ENCODE measurements around the gene SENP3. TPM values are rescaled to one million over a fixed set of nuclear protein-coding genes. Genes with fewer than 3 reads are reported as not detected.

Gene SENP3
- total RNA-seq, 1 experiment from 2014 or later, result 53.5 TPM

DNA sequence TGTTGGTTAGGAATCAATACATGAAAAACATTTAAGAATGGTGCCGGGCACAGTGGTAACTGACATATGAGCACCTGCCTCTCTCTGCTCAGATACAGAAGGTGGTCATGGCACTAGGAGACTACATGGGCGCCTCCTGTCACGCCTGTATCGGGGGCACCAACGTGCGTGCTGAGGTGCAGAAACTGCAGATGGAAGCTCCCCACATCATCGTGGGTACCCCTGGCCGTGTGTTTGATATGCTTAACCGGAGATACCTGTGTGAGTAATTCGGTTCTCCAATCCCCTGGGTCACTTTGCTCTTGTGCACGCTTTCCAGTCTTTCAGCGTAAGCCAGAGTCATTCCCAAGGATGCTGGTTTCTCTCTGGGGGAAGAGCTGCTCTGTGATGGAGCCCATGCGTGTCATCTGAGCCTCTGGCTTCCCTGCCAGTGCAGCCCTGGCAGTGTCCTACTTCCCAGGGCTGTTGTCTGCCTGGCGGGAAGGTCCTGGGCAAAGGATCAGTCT lies 14.8 kb downstream of the SENP3 start:
- DNase-seq (ENCODE audit: low read depth), result no peak

DNA sequence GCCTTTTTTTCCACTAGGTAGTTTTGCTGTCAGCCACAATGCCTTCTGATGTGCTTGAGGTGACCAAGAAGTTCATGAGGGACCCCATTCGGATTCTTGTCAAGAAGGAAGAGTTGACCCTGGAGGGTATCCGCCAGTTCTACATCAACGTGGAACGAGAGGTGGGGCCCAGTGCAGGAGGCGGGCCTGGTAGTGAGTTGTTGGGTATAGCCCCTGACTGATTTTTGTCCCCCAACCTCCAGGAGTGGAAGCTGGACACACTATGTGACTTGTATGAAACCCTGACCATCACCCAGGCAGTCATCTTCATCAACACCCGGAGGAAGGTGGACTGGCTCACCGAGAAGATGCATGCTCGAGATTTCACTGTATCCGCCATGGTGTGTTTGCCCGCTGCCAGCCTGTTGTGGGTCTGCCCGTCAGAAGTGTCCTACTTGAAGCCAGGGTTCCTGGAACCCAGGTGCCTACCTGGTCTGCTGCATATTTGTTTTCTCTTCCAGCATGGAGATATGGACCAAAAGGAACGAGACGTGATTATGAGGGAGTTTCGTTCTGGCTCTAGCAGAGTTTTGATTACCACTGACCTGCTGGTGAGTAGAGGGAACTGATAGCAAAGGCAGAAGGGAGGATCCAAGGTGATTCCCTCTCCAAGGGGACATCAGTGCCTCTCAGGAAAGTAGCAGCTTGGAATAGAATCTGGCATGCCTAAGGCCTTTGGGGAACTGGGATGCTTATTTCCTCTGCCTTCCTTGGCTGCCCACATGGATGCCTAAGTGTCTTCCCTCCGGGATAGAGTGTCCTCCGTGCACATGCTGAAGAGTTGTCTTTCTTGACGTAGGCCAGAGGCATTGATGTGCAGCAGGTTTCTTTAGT lies 15.8 kb downstream of the SENP3 start:
- DNase-seq (ENCODE audit: low read depth), result no peak

DNA sequence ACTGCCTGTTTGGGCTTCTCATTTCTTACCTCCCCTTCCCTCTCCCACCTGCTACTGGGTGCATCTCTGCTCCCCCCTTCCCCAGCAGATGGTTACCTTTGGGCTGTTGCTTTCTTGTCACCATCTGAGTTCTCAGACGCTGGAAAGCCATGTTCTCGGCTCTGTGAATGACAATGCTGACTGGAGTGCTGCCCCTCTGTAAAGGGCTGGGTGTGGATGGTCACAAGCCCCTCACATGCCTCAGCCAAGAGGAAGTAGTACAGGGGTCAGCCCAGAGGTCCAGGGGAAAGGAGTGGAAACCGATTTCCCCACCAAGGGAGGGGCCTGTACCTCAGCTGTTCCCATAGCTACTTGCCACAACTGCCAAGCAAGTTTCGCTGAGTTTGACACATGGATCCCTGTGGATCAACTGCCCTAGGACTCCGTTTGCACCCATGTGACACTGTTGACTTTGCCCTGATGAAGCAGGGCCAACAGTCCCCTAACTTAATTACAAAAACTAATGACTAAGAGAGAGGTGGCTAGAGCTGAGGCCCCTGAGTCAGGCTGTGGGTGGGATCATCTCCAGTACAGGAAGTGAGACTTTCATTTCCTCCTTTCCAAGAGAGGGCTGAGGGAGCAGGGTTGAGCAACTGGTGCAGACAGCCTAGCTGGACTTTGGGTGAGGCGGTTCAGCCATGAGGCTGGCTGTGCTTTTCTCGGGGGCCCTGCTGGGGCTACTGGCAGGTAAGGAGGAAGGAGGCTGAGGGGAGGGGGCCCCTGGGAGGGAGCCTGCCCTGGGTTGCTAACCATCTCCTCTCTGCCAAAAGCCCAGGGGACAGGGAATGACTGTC lies 17.5 kb downstream of the SENP3 start, which contains the start of gene CD68:
Gene CD68, plus strand, starts transcription at position 638 of the 833 bp plus-strand sequence. Its CDS starts 40 bp downstream, at position 678.
- DNase-seq (ENCODE audit: low read depth), result peak; percentile 93

DNA sequence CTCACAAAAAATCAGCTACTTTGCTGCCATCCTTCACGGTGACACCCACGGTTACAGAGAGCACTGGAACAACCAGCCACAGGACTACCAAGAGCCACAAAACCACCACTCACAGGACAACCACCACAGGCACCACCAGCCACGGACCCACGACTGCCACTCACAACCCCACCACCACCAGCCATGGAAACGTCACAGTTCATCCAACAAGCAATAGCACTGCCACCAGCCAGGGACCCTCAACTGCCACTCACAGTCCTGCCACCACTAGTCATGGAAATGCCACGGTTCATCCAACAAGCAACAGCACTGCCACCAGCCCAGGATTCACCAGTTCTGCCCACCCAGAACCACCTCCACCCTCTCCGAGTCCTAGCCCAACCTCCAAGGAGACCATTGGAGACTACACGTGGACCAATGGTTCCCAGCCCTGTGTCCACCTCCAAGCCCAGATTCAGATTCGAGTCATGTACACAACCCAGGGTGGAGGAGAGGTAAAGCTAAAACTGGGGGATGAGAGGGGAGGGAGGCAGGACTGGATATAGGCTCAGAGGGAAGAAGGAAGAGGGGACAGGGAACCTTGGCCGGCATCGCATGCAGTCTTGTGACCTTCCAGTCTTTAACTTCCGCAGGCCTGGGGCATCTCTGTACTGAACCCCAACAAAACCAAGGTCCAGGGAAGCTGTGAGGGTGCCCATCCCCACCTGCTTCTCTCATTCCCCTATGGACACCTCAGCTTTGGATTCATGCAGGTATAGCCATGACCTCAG lies 18.3 kb downstream of the SENP3 start:
- DNase-seq (ENCODE audit: low read depth), result no peak

DNA sequence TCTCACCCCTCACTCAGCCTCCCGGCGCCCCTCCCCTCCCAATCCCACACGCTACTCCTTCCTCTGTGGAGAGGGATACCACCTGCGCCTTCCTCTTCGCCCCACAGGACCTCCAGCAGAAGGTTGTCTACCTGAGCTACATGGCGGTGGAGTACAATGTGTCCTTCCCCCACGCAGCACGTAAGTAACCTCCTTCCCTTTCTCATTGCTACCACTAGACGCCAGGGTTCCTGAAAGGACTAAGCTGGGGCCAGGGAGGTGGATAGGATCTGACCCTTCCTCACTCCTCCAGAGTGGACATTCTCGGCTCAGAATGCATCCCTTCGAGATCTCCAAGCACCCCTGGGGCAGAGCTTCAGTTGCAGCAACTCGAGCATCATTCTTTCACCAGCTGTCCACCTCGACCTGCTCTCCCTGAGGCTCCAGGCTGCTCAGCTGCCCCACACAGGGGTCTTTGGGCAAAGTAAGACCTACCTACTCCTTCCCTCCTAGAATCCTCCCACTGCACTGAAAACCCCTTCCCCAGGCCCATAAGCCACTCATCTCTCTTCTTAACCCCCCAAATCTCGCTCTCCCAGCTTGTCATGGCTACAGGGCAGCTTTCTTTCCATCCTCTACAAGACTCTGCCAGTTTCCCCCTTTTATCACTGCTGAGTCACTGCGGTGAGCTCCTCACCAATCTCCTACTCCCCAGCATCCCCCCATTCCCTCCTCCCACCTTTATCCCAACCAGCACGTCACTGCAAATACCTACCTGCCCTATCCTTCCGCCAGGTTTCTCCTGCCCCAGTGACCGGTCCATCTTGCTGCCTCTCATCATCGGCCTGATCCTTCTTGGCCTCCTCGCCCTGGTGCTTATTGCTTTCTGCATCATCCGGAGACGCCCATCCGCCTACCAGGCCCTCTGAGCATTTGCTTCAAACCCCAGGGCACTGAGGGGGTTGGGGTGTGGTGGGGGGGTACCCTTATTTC lies 19.2 kb downstream of the SENP3 start:
- peak; percentile 46 for DNase-seq (ENCODE audit: low read depth)

DNA sequence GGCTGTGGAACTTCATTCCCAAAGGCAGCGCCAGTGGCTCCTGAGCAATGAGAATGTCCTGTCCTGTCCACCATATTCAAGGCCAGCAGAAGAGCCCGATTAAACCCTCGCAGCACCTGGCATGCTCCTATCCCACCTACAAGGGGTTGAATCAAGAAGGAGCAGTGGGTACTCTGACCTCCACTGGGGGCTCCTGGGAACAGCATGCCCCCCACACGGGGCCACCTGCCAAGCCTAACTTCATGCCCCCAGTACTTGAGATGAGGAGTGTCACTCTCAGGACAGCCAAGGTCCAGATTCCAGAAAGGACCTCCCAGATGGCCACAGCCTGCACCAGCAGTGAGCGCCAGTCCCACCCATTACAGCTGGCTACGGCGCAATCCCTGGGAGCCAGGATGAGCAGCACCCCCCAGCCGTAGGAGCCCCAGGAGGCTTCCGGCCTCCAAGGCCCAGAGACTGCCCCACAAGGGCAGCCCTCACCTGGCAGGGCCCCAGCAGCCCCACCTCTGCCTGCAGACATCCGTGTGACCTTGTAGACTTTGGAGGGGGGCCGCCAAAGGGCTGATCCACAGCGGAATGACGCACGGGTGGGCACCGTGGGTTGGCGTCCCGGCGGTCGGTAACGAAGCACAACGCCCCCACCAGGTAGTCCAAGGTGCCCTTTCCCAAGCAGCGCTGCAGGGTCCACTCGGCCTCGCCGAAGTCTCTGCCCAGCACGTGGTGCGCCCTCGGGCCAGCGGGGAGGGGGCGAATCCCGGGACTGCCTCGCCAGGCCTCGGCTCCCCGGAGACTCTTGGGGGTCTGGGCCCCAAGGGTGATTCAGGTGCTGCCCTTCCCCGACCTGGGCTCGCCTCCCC lies 20.9 kb downstream of the SENP3 start:
- no peak for DNase-seq (ENCODE audit: low read depth)

DNA sequence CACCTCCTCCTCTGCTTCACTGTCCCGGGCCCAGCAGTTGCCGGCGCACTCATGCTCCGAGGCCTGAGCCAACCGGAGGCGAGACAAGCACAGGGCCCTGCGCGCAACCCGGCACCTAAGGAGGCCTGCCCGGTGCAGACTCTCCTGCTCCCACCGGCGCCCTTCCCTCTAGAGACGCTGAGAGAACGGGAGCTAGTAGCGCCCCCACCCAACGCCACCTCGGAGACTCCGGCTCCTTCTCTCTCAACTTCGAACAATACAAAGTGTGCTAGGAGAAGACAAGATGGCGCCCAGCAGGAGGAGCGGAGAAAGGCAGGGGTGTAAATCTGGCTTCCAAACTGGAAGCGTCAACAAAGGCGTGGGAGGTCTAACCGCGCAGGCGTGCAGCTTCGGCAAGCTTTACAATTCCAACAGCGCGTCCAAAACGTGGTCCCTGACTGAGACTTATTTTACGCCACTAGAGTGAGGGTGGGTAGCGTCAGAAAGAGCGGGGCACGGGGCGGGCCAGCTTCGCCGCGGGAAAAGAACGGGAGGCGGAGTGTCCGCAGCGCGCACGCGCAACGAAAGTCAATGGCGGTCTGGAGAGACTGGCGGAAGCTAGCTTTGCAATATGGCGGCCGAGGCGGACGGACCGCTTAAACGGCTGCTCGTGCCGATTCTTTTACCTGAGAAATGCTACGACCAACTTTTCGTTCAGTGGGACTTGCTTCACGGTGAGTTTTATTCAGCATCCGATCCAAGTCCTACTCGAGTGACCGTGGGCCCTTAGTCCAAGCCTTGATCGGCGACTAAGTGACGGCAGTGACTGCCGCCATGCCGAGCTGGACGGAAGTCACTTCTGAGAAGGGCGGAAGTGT lies 21.8 kb downstream of the SENP3 start, which contains the start of gene MPDU1:
Gene MPDU1, plus strand, starts transcription at position 600 of the 857 bp plus-strand sequence. Its CDS starts 11 bp downstream, at position 611.
- DNase-seq (ENCODE audit: low read depth), result peak; percentile 96

DNA sequence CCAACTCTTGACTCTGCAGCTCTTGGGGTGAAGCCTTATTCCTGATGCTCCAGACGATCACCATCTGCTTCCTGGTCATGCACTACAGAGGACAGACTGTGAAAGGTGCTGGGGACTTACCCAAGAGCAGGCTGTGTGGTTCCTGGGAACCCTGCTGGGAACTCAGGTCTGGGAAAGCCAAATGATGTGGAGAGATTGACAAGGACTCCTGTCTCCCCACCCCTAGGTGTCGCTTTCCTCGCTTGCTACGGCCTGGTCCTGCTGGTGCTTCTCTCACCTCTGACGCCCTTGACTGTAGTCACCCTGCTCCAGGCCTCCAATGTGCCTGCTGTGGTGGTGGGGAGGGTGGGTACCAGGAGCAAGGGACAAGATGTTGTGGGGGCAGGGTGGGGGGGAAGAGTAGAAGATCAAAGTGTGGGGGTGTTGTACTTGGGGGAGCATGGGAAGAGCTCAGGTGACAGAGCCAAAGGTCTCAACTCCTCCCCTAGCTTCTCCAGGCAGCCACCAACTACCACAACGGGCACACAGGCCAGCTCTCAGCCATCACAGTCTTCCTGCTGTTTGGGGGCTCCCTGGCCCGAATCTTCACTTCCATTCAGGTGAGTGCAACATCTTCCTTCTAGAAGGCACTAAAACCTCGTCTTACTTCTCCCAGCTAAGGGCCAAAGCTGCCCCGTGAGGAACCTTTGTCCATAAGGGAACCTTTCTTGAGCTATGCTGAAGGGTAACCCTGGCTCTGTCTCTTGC lies 25.1 kb downstream of the SENP3 start:
- DNase-seq (ENCODE audit: low read depth), result no peak

DNA sequence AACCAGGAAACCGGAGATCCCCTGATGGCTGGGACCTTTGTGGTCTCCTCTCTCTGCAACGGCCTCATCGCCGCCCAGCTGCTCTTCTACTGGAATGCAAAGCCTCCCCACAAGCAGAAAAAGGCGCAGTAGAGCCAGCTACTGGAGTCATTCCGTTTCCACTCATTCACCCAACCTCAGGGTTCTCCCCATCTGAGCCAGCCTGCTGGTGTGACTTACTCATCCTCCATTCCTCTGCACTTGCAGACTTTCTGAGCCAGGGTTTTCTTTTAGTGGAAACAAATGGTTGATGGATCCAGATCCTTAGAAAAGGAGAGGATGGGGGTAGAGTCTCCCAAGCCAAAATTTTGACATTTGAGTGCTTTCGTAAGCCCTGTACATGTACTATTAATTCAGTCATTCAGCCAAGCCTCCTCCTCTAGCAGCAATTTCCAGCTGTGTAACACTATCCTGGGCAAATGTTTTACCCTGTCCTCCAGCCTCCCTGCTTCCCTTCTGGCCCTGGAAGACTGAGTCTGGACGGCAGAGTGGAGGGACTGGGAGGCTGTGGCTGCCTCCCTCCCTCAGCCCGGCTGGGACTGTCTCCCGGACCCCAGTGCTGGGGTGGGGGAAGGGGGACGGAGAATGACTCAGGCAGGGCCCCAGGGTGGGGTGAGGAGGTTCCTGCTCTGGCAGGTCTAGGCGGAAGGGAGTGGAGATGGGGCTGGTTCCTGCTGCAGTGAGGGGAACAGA lies 25.9 kb downstream of the SENP3 start:
- peak; percentile 94 for DNase-seq (ENCODE audit: low read depth)

DNA sequence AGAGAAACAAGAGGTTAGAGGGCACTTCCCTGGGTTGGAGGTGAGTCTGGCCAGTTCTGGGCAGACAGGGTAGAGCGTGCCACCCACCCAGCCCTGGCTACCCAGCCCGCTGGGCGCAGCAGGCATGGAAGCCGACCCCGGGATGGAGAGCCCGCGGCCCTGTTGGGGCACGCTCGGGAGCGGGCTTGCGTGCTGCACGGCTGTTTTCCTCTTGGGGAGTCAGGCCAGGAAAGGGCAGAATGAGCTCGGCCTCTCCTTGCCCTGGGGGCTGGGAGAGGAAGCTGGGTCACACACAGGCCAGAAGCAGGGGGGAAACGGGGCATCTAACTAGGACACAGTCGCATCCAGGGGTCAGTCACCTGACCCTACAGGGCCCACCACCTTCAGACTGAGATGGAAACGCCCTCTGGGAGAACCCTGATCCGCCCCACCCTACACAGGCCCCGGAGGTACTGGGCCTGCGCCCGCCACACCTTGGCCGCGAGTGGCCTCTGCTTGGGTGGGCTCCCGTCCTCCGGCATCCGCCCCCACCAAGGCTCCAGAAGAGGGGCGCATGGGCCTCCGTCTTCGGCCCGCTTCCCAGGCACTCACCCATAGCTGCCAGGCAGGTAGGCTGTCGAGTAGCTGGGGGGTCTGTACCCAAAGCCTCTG lies 27.0 kb downstream of the SENP3 start:
- peak; percentile 58 for DNase-seq (ENCODE audit: low read depth)

DNA sequence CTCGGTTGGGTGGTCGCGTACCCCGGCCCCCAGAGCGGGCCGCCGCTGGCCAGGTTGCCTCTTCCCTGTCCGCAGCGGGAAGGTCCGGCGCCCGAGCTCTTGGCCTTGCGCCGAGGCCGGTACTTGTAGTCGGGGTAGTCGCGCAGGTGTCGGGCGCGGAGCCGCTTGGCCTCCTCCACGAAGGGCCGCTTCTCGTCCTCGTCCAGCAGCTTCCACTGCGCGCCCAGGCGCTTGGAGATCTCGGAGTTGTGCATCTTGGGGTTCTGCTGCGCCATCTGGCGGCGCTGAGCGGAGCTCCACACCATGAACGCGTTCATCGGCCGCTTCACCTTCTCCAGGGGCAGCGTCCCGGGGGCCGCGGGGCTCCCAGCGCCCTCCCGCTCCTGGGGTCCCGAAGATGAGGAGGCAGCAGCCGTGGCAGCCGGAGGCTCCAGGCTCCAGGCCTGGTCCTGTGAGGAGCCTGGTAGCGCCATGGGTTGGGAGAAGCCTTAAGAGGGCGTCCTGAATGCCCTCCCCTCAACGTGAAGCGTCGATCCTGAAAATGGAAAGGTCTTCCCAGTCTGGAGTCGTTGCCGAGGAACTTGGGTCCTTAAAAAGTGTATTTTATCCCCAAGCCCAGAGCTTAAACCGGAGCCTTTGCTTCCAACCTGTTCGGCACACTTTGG lies 27.6 kb downstream of the SENP3 start:
- no peak for DNase-seq (ENCODE audit: low read depth)

DNA sequence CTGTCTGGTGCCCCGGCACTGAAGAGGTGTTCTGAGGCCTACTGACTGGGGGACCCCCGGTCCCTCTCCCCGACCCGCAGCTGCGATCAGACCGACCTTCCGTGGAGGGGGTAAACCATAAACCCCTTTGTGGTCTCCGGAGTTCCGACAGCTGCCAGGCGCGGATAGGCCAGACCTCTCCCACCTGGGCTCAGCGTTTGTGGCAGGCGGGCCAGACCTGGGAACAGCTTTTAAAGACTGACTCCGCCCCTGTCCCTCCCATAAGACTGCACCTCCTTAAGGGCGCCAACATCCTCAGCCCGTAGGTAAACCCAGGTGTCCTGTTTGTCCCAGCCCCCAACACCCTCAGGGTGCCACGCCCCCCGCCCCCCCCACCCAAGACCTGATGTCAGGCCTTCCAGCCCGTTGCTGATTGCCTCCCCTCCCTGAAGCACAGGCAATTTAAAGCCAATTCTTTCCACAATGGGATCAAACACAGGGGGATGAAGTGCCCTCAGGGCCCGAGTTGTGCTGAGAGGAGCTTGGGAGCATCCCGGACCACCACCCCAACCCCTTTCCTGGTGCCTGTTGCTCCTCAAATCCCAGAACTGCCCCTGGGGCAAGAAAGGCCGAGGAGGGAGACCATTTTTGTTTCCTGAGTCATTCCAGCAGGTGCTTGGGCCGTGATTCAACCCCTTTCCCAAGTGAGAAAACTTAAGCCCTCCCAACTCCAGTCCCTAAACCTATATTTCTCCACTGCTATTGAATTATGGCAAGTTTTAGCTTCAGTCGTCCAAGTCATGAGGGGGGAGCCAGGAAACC lies 28.4 kb downstream of the SENP3 start, which contains the start of gene SOX15:
Gene SOX15, minus strand, starts transcription at position 204 of the 801 bp plus-strand sequence. CDS start 418 bp downstream, outside the sequence.
- DNase-seq (ENCODE audit: low read depth), result peak; percentile 78

DNA sequence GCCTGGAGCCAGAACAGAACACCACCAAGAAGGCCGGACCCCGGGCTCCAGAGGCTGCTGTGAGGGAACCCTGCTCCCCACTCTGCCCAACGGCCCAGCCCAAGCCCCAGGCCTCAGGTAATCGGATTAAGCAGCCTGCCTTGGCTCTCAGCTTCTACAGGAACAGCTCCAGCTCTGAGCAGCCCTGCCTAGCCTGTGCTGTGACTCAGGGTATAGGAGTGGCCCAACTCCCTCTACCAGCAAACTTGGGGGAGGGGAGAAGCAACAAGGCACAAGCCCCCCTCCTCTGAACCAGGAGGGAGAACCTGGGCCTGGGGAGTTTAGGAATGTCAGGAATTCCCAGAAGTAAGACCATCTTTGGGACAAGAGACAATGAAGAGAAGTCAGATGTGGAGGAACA lies 29.0 kb downstream of the SENP3 start:
- DNase-seq (ENCODE audit: low read depth), result peak; percentile 57

DNA sequence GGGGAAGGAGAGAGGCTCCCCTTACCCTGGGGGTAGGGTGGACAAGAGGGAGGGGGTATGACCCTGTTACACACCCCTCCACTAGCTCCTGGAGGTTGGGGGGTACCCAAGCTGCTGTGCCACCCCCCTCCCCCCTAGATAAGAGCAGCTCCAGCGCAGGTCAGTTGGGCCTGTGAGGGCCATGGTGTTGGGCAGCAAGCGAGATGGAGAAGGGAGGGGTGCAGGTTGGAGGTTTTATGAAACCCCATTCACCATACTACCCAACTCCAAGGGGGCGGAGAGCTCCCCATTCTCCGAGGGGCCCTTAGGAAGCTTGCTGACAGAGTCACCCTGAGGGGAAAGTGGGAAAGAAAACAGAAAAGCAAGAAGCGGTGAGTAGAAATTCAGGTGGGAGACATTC lies 29.9 kb downstream of the SENP3 start:
- no peak for DNase-seq (ENCODE audit: low read depth)
